NK-92 (cell line): ENCODE results near the gene UBE2D3.
"Not testable (repeated sequence)": the region's sequence is repeated elsewhere in the genome, so short reads cannot be mapped to it uniquely, and the experiment has no call there.

ENCODE experiments used
- DNase-seq: peaks from one replicate; lab custom pipeline; 2025; ENCODE audit not compliant: unreplicated experiment; lab: John Stamatoyannopoulos, UW

Gene UBE2D3

GRCh38 chr4:102832105-102832504 is 4.8 kb upstream of the UBE2D3 start:
- no peak for DNase-seq

- no peak for DNase-seq
These were observed 2.5 kb upstream of the UBE2D3 start for GRCh38 chr4:102829803-102830202.

- no peak for DNase-seq
These were observed 1.1 kb upstream of the UBE2D3 start for GRCh38 chr4:102828497-102828808.

- DNase-seq: peak; percentile 98
These were observed 534 bp upstream of the UBE2D3 start for GRCh38 chr4:102827674-102828496.

- no peak for DNase-seq
These were observed 1.1 kb downstream of the UBE2D3 start for GRCh38 chr4:102826105-102826889.

GRCh38 chr4:102825261-102826091 is 1.9 kb downstream of the UBE2D3 start:
- no peak for DNase-seq

GRCh38 chr4:102824398-102824797 is 3.0 kb downstream of the UBE2D3 start:
- no peak for DNase-seq

- DNase-seq: no peak
These were observed 3.5 kb downstream of the UBE2D3 start for GRCh38 chr4:102823897-102824296.

- DNase-seq: no peak
These were observed 3.9 kb downstream of the UBE2D3 start for GRCh38 chr4:102823464-102823863.

- DNase-seq: no peak
These were observed 7.6 kb downstream of the UBE2D3 start for GRCh38 chr4:102819588-102820365.

GRCh38 chr4:102819100-102819499 is 8.3 kb downstream of the UBE2D3 start:
- DNase-seq: not testable (repeated sequence)

- DNase-seq: no peak
These were observed 9.6 kb downstream of the UBE2D3 start for GRCh38 chr4:102817613-102818268.

- DNase-seq: no peak
These were observed 10.2 kb downstream of the UBE2D3 start for GRCh38 chr4:102817021-102817605.

GRCh38 chr4:102815981-102816380 is 11.4 kb downstream of the UBE2D3 start:
- no peak for DNase-seq

- no peak for DNase-seq
These were observed 17.7 kb downstream of the UBE2D3 start for GRCh38 chr4:102809691-102810090.

GRCh38 chr4:102809190-102809589 is 18.2 kb downstream of the UBE2D3 start:
- DNase-seq: no peak

GRCh38 chr4:102808009-102808408 is 19.3 kb downstream of the UBE2D3 start:
- DNase-seq: no peak

GRCh38 chr4:102807345-102807744 is 20.0 kb downstream of the UBE2D3 start:
- DNase-seq: no peak

GRCh38 chr4:102799816-102800215 is 27.5 kb downstream of the UBE2D3 start:
- DNase-seq: no peak

- no peak for DNase-seq
These were observed 32.4 kb downstream of the UBE2D3 start for GRCh38 chr4:102794999-102795398.
